Limb (tissue), 2 donors: ENCODE results near the gene OR2C1.
A peak's percentile ranks its signal among the peaks of the same experiment; 100 is the strongest.

Experiments used
- DNase-seq, 2 donors: peaks; one replicate each; pipeline ENCODE4 v3.0.0-alpha.2; 2016; ENCODE audit errors: extremely low spot score in 2 of 2

The OR2C1 gene

GRCh38 chr16:3355589-3355988 lies at the start of gene OR2C1:
OR2C1 (plus strand) TSS chr16:3355889; CDS start chr16:3355941, 52 bp downstream.
- DNase-seq = no peak

GRCh38 chr16:3306078-3306477 lies 49.6 kb upstream of the OR2C1 start:
- DNase-seq = no peak

GRCh38 chr16:3311496-3311895 lies 44.2 kb upstream of the OR2C1 start:
- no peak for DNase-seq

GRCh38 chr16:3317315-3317999 lies 38.2 kb upstream of the OR2C1 start:
- DNase-seq = no peak

- no peak for DNase-seq
Observed at GRCh38 chr16:3321816-3322215, 33.9 kb upstream of the OR2C1 start.

GRCh38 chr16:3327514-3327913 lies 28.2 kb upstream of the OR2C1 start:
- DNase-seq = no peak

- DNase-seq = no peak
Observed at GRCh38 chr16:3328104-3328503, 27.6 kb upstream of the OR2C1 start.

- no peak for DNase-seq
Observed at GRCh38 chr16:3328643-3329042, 27.0 kb upstream of the OR2C1 start.

- DNase-seq = no peak
Observed at GRCh38 chr16:3346041-3346440, 9.6 kb upstream of the OR2C1 start.

- no peak for DNase-seq
Observed at GRCh38 chr16:3347586-3347985, 8.1 kb upstream of the OR2C1 start.

- no peak for DNase-seq
Observed at GRCh38 chr16:3348547-3349167, 7.0 kb upstream of the OR2C1 start.

GRCh38 chr16:3349175-3349574 lies 6.5 kb upstream of the OR2C1 start:
- no peak for DNase-seq

- DNase-seq = no peak
Observed at GRCh38 chr16:3356118-3356517, 429 bp downstream of the OR2C1 start.

GRCh38 chr16:3358871-3359270 lies 3.2 kb downstream of the OR2C1 start:
- no peak for DNase-seq

GRCh38 chr16:3362931-3363330 lies 7.2 kb downstream of the OR2C1 start:
- no peak for DNase-seq

GRCh38 chr16:3363793-3364192 lies 8.1 kb downstream of the OR2C1 start:
- no peak for DNase-seq

- peak; percentile 85 to 88 for DNase-seq
Observed at GRCh38 chr16:3364774-3365427, 9.2 kb downstream of the OR2C1 start.

- no peak for DNase-seq
Observed at GRCh38 chr16:3369073-3369472, 13.4 kb downstream of the OR2C1 start.

- no peak for DNase-seq
Observed at GRCh38 chr16:3375680-3376079, 20.0 kb downstream of the OR2C1 start.

- no peak for DNase-seq
Observed at GRCh38 chr16:3377917-3378316, 22.2 kb downstream of the OR2C1 start.

GRCh38 chr16:3383045-3383448 lies 27.4 kb downstream of the OR2C1 start:
- DNase-seq = no peak

GRCh38 chr16:3388325-3388724 lies 32.6 kb downstream of the OR2C1 start:
- no peak for DNase-seq
